ENCODE measurements around the gene ERVW-1.
"Not testable (repeated sequence)": the region's sequence is repeated elsewhere in the genome, so short reads cannot be mapped to it uniquely, and the experiment has no call there.

ERVW-1 gene

GRCh38 chr7:92466682-92467081 lies 11.1 kb downstream of the ERVW-1 start:
- no peak for DNase-seq

- DNase-seq, result no peak
These were observed 13.2 kb downstream of the ERVW-1 start for GRCh38 chr7:92464515-92464914.

- DNase-seq, result no peak
These were observed 15.2 kb downstream of the ERVW-1 start for GRCh38 chr7:92462560-92462959.

GRCh38 chr7:92461027-92462003 lies 16.4 kb downstream of the ERVW-1 start:
- peak; percentile 29 to 30 for DNase-seq

- no peak for DNase-seq
These were observed 17.2 kb downstream of the ERVW-1 start for GRCh38 chr7:92460510-92460909.

- no peak for DNase-seq
These were observed 17.6 kb downstream of the ERVW-1 start for GRCh38 chr7:92460109-92460508.

GRCh38 chr7:92456236-92456635 lies 21.5 kb downstream of the ERVW-1 start:
- no peak for DNase-seq

- no peak for DNase-seq
These were observed 26.1 kb downstream of the ERVW-1 start for GRCh38 chr7:92451645-92452044.

GRCh38 chr7:92448205-92448747 lies 29.5 kb downstream of the ERVW-1 start:
- DNase-seq, result peak; percentile 66 to 69

GRCh38 chr7:92447345-92448204 lies 30.2 kb downstream of the ERVW-1 start, which contains the start of gene GATAD1:
Gene GATAD1 (plus strand): TSS chr7:92447482. CDS start chr7:92447730, 248 bp downstream.
- peak; percentile 84 to 89 for DNase-seq

- DNase-seq, result no peak
These were observed 30.8 kb downstream of the ERVW-1 start for GRCh38 chr7:92446869-92447344.

GRCh38 chr7:92442720-92443119 lies 35.0 kb downstream of the ERVW-1 start:
- not testable (repeated sequence) for DNase-seq

- no peak for DNase-seq
These were observed 39.7 kb downstream of the ERVW-1 start for GRCh38 chr7:92437956-92438491.

- DNase-seq, result no peak
These were observed 40.9 kb downstream of the ERVW-1 start for GRCh38 chr7:92436612-92437445.

- DNase-seq, result no peak
These were observed 42.2 kb downstream of the ERVW-1 start for GRCh38 chr7:92435542-92435941.

GRCh38 chr7:92433019-92433418 lies 44.7 kb downstream of the ERVW-1 start:
- DNase-seq, result no peak

GRCh38 chr7:92432299-92432946 lies 45.3 kb downstream of the ERVW-1 start:
- no peak for DNase-seq

GRCh38 chr7:92427193-92427592 lies 50.6 kb downstream of the ERVW-1 start:
- no peak for DNase-seq

- peak in 1 of 2 experiments; percentile 35 for DNase-seq
These were observed 52.3 kb downstream of the ERVW-1 start for GRCh38 chr7:92425311-92425947.

GRCh38 chr7:92423710-92424131 lies 54.0 kb downstream of the ERVW-1 start:
- no peak for DNase-seq

GRCh38 chr7:92422926-92423325 lies 54.8 kb downstream of the ERVW-1 start:
- DNase-seq, result no peak

Measured in activated T-cell treated with anti-CD3 and anti-CD28 coated beads, Interleukin-2, amount 50 U/mL, for 48 hours (primary cell).